Inflammatory macrophage (primary cell): ENCODE measurements around the gene FRYL.
A peak's percentile ranks its signal among the peaks of the same experiment; 100 is the strongest.
"Not testable (repeated sequence)": the region's sequence is repeated elsewhere in the genome, so short reads cannot be mapped to it uniquely, and the experiment has no call there.

Experiments
- DNase-seq, 2 donors: peaks; one replicate each; pipeline ENCODE4 v3.0.0-alpha.2; 2020 to 2022

FRYL gene

GRCh38 chr4:48785302-48785701 is 5.2 kb upstream of the FRYL start:
- DNase-seq = no peak

DNA sequence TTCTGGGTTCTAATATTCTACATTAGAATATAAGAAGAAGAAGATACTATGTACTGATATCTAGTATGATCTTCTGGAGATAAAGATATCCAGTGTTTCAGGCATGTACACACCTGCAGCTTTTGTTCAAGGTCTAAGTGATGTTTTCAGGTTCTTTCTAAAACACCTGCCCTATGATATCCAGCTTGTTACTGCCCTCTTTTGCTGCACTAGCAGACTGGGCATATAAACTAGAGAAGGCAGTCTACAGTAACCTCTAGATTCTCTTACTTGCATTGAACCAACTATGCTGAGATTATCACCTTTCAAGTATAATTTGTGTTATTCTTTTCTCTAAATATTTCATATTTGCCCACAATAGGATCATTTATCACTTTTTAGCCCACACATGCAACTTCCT is 1.9 kb upstream of the FRYL start:
- no peak for DNase-seq

DNA sequence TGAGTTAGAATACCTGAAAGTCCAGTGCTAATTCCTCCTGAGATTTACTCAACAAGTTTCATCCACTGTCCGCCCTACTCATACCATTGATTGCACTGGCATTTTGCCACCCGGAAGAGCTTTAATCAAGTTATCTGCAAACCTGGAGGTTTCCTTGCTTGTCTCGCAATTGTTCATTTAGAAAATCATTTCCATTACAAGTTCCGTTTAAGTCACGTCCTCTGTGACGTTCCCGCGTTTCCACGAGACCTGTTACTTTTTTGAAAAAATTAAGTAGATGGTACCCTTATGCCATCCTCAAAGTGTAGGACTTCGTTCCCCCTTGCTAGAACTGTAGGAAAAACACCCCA is 761 bp upstream of the FRYL start:
- peak; percentile 43 to 47 for DNase-seq

GRCh38 chr4:48779095-48779997 is 733 bp downstream of the FRYL start:
- DNase-seq = peak; percentile 61 to 71

DNA sequence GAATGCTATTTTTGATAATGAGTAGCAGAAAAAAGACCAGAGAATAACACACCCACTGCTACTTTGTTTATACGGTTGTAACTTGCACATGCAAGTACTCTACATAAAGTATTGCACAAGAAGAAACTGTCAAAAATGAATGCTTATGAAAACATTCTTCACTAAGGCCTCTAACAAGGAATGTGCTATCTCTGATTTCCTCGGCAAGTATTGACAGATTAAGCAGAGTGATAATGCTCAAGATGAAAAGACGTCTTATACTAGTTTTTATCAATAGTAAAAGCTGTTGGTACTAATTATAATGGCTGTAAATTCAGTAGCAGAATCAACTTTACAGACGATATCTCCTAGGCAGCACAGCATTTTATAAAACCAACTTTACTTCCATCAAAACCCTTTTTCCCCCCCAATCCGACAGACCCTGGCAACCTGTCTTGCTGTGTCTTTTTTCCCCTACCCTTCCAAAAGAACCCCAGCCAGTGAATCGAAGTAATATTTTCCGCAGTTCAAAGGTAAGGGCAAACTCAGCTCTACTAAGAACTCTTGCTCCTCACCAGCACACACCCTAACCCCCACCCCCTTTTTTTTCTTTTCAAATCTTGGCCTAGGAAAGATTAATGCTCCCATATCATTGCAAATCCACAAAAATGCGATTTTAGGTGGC is 1.5 kb downstream of the FRYL start:
- DNase-seq = peak in 1 of 2 donors; percentile 38

GRCh38 chr4:48777739-48778138 is 2.3 kb downstream of the FRYL start:
- no peak for DNase-seq

- no peak for DNase-seq
Observed at GRCh38 chr4:48774760-48775710, 5.0 kb downstream of the FRYL start.

DNA sequence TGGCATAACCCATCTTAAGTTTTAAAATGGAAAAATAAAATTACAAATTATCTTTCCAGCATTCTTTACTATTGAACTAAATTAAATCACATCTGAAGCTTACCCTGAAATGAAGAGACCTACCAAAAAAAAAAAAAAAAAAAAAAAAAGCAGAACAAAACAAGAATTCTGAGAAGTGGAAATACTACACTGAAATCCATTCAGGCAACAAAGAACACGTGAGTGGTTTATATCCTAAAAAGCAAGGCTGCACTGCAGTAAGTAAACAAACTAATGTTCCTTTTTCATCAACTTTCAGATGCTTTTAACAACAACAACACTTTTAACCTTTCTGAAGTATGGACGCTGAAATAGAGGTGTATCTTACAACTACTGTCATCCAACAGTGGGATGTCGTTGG is 7.5 kb downstream of the FRYL start:
- peak; percentile 28 to 54 for DNase-seq

- DNase-seq = no peak
Observed at GRCh38 chr4:48767055-48767929, 12.8 kb downstream of the FRYL start.

GRCh38 chr4:48766131-48766792 is 13.8 kb downstream of the FRYL start:
- DNase-seq = no peak

DNA sequence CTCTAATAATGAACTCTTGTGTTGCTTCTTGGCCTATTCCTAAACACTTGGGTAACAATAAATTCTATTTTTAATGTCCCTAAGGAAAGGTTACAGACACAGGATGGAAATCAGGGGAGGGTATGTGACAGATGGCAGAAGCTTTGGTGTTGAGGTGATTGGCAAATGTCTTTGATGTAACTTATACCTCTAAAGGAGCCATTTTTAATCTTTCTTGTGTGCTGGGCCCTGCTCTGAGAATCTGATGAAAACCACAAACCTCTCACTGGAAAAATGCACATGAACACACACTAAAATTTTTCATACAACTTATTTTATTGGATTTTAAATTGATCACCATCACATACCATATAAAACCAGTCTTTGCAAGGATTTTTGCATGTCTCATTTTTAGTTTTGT is 17.7 kb downstream of the FRYL start:
- no peak for DNase-seq

- no peak for DNase-seq
Observed at GRCh38 chr4:48761286-48761685, 18.8 kb downstream of the FRYL start.

- DNase-seq = not testable (repeated sequence)
Observed at GRCh38 chr4:48758703-48759102, 21.4 kb downstream of the FRYL start.

GRCh38 chr4:48756689-48757220 is 23.3 kb downstream of the FRYL start:
- DNase-seq = no peak

- no peak for DNase-seq
Observed at GRCh38 chr4:48755281-48755680, 24.8 kb downstream of the FRYL start.

DNA sequence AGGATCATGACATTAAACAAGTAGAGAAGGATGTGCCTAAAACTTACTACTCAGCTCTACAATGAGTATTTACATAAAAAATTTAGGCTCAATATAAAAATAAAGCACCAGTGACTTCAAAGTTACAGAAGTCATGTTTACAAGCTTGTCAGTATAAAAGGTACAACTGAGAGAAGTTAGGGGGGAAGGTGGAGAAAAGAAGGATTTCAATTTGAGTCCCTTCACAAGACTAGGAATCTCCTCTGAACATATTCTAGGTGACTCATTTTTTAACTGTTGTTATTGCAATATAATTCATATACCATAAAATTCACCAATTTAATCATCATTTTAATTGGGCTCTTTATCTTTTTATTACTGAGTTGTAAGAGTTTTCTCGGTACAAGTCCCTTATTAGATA is 26.9 kb downstream of the FRYL start:
- no peak for DNase-seq

DNA sequence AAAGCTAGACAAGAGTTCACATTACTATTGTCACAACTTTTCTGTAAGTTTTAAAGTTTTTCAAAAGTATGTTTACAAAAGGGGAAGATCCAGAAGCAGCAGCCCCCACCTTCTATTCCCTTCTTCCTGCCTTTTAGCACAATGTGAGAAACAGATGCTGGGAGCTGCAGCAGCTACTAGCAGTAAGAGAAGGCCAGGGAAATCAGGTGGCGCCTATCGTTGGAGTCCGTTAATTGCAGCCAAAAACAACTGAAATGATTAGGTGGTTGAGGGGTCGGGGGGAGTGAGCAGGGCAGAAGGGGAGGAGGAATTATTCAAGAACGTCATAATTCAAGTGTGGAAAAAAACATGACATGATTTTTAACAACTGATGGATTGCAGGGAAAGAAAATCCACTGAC is 27.4 kb downstream of the FRYL start:
- DNase-seq = no peak

- no peak for DNase-seq
Observed at GRCh38 chr4:48752246-48752645, 27.8 kb downstream of the FRYL start.

GRCh38 chr4:48748949-48749596 is 31.0 kb downstream of the FRYL start:
- no peak for DNase-seq

- no peak for DNase-seq
Observed at GRCh38 chr4:48746608-48747362, 33.3 kb downstream of the FRYL start.
